ENCODE results near the gene CTNNA2.

The CTNNA2 gene

DNA sequence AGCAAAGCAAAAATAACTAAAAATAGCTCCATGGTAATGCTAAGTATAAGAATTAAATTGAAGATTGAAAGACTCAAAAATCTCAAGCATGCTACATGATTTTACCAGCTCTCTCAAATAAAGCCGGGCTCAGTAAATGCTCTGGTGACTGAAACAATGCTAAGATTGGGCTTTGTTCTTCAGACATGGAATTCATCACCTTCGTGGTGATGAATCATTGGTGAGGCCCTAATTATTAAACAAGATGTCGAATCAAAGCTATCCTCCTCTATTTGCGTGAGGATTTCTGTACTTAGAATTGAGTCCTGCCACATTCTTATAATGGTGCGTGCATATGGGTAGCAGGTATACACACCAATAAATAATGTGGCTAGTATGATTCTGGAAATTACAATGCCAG lies 850.5 kb downstream of the CTNNA2 start:
- no peak for DNase-seq

- no peak for DNase-seq
Observed at GRCh38 chr2:80363791-80364349, 851.0 kb downstream of the CTNNA2 start.

- DNase-seq: no peak
Observed at GRCh38 chr2:80364524-80365212, 851.8 kb downstream of the CTNNA2 start.

DNA sequence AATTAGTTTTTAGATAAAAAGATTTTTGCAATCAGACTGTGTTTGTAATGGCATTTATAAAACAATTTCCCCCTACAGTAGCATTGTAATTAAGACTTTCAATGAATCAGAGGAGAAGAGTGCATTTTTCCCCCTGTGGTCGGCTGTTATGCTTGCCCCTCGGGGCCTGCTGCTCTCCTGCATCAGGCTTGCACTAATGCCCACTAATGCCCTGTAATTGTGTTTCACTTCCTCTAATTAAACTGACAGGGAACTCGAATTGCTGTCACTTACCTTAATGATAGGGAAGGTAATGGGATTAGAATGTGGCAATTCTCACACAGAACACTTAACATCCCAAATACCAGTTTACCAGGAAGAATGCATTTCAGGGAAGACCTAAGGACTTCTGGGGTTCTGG lies 852.9 kb downstream of the CTNNA2 start:
- no peak for DNase-seq

DNA sequence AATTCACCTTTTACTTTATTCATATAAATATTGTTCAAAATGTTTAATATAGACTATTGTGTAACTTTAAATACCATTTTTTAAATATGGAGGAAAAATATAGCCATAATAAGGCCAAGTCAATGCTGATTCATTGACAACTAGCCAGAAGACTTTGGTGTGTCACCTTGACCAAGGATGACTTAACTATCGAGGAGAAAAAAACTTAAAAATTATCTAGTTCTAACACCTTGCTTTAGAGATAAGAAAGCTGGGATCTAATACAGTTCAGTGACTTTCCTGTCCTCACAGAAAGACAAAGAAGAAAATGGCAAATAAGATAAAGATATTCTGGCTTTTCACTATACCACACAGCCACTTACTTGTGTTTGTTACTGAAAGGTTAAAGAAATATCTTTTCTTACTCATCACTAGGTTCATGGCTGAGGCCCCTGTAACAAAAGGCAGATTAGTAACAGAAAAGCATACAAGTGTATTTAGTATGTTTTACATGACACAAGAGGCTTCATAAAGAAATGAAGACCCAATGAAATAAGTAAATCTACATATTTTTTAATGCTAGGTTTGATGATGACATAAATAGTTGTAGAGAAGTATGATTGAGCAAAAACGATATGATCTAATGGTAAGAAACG lies 857.6 kb downstream of the CTNNA2 start:
- no peak for DNase-seq

DNA sequence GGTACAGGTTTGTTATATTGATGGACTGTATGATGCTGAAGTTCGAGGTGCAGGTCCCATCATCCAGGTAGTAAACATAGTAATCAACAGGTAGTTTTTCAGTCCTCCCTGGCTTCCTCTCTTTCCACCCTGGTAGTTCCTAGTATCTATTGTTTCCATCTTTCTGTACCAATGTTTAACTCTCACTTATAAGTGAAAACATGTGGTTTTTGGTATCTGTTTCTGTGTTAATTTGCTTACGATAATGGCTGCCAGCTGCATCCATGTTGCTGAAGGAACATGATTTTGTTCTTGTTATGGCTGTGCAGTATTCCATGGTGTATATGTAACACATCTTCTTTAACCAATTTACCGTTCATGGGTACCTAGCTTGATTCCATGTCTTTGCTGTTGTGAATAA lies 861.3 kb downstream of the CTNNA2 start:
- DNase-seq: no peak

DNA sequence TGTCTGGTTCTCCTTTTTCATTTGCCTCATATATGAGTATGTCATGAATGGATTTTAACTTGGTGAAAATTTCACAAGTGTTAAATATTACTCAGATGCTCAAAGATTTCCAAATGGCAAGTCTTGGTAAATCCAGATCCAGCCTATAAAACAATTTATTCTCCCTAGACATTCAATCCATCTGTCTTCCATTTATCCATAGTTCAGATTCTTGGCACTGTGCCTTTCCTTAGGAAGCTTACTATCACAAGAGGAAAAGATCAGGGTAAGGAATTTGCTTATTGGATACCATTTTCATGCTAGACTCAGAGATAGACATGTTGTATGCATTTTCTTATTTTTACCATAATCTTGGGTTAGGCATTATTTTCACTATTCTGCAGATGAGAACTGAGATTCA lies 864.2 kb downstream of the CTNNA2 start:
- DNase-seq: no peak

GRCh38 chr2:80380736-80381135 lies 867.9 kb downstream of the CTNNA2 start:
- DNase-seq: peak; percentile 12

- DNase-seq: no peak
Observed at GRCh38 chr2:80381666-80382065, 868.8 kb downstream of the CTNNA2 start.

DNA sequence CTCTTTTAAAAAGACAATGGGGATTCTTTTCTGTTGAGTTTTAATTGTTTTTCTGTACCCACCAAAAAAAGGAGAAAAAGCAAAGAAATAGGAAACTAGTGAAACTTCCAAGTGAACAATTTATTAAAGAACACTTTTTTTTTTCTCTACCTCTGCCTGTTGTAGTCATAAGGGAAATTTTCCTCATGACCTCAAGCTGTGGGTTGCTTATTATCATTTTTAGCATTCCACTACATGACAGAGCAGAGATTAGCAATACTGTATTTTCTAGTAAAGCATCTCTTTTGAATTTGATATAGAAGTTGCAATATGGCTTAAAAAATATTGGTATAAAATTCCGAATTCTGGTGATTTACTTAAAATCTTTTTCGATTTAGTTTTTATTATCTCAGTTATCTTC lies 879.6 kb downstream of the CTNNA2 start:
- no peak for DNase-seq

GRCh38 chr2:80393991-80394390 lies 881.1 kb downstream of the CTNNA2 start:
- DNase-seq: no peak

GRCh38 chr2:80395251-80395650 lies 882.4 kb downstream of the CTNNA2 start:
- DNase-seq: peak; percentile 40

GRCh38 chr2:80396276-80396675 lies 883.4 kb downstream of the CTNNA2 start:
- DNase-seq: no peak

GRCh38 chr2:80403081-80403480 lies 890.2 kb downstream of the CTNNA2 start:
- no peak for DNase-seq

GRCh38 chr2:80407377-80407776 lies 894.5 kb downstream of the CTNNA2 start:
- no peak for DNase-seq

DNA sequence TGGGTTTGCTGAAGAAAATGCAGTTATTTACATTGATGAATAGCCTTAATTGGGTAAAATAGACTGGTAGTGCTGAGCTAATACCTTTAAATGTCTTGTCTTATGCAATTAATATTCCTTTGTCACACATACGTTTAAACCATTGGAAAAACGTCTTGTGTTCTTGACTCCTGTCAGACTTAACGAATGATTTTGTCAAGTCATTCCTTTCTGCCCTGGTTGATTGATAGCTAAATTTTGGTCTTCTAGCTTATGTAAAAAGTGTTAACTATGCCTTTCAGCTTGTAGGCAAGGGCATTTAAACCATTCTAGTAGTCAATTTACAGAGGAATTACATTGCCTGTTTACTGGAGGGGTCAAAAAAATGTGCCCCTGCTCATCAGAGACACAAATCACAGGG lies 897.5 kb downstream of the CTNNA2 start:
- no peak for DNase-seq

DNA sequence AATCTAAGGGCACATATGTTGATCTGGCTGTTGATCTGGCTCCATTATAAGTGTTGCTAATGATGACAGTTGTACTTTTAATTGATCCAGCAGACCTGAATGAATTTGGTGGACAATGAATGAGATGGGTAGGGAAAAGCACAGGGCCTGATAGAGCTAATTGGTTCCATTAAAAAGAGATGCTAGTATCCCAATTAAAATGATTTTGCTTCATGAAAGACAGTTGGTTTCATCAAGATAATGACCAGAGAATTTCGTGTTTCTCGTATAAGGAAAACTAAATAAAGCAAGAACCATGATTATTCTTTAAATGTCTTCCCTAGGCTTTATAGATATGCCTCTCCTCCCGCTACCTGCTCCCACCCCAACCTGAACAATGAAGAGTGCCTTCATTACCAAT lies 900.3 kb downstream of the CTNNA2 start:
- DNase-seq: no peak

GRCh38 chr2:80417737-80418136 lies 904.9 kb downstream of the CTNNA2 start:
- DNase-seq: no peak

GRCh38 chr2:80420530-80421208 lies 907.8 kb downstream of the CTNNA2 start:
- DNase-seq: no peak

DNA sequence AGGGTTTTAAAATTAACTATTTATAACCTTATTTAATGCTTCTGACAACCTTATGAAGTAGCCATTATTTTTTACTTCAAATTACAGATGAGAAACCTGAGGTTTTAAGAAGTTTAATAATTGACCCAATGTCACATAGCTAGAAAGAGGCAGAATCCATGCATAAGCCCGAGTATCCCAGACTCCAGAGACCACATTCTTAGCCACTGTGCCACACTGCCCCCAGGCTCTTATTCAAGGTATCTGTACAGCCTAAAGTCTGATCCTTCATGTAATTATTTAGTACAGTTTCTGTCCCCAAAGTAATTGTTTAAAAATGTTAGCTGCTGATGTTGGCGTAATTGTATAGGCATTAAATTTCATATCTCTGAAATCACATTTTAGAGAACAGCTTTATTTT lies 916.4 kb downstream of the CTNNA2 start:
- DNase-seq: no peak

DNA sequence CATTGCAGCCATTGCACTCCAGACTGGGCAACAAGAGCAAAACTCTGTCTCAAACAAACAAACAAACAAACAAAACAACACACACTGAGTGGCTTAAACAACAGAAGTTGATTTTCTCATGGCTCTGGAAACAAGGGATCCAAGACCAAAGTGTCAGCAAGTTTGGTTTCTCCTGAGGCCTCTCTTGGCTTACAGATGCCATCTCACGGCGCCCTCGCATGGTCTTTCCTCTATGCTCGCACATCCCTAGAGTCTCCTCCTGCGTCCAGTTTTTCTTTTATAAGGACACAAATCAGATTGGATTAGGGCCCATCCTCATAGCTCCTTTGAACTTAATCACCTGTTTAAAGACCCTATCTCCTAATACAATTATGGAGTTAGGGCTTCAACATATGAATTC lies 925.1 kb downstream of the CTNNA2 start:
- no peak for DNase-seq

- no peak for DNase-seq
Observed at GRCh38 chr2:80438686-80439085, 925.8 kb downstream of the CTNNA2 start.

GRCh38 chr2:80454628-80455027 lies 941.8 kb downstream of the CTNNA2 start:
- DNase-seq: no peak

GRCh38 chr2:80459028-80459427 lies 946.2 kb downstream of the CTNNA2 start:
- DNase-seq: no peak

Data from NCI-H1694 (cell line).